ENCODE data around the gene SUFU. TPM values are rescaled to one million over a fixed set of nuclear protein-coding genes. Genes with fewer than 3 reads are reported as not detected.

The SUFU gene
- total RNA-seq, 1 donor from 2014 or later: 17.3 TPM

- no peak for TF ChIP-seq CTCF (IDR thresholded peaks at IDR 0.05)
- DNase-seq (ENCODE audit: low spot score in 2 of 2): no peak
- Histone ChIP-seq H3K4me3 (no peak overlapping the region), H3K36me3 (no peaks in the 10 kb centered on the region), H3K27ac (peak overlapping the region; percentile 69 to 73), H3K4me1 (peaks cover 2 to 12% of the 10 kb centered on the region in 2 donors), H3K9me3 (no peaks in the 10 kb centered on the region), H3K27me3 (no peaks in the 10 kb centered on the region)
- intact Hi-C loops (cut with DNase I): loop anchor here (2.0 kb wide), 1 partner anchor 22 kb away; no protein-coding TSS in a partner anchor
Measured at GRCh38 chr10:102668326-102669107, 164.7 kb downstream of the SUFU start.

GRCh38 chr10:102669206-102670064, 165.7 kb downstream of the SUFU start:
- intact Hi-C loops (cut with DNase I): loop anchor here (2.0 kb wide), 1 partner anchor 23 kb away; no protein-coding TSS in a partner anchor
- no peak overlapping the region for H3K4me3 ChIP-seq
- no peaks in the 10 kb centered on the region for H3K27me3 ChIP-seq
- peaks cover 6 to 15% of the 10 kb centered on the region in 2 donors for H3K4me1 ChIP-seq
- peak in 1 of 2 donors; percentile 83 for DNase-seq (ENCODE audit: low spot score in 2 of 2)
- TF ChIP-seq CTCF (IDR thresholded peaks at IDR 0.05): peak in 1 of 3 experiments; percentile 51
- no peaks in the 10 kb centered on the region for H3K9me3 ChIP-seq
- H3K27ac ChIP-seq: peak overlapping the region; percentile 69 to 73
- no peaks in the 10 kb centered on the region for H3K36me3 ChIP-seq

GRCh38 chr10:102670065-102670670, 166.4 kb downstream of the SUFU start:
- H3K4me1 ChIP-seq: peaks cover 12 to 22% of the 10 kb centered on the region in 2 donors
- H3K36me3 ChIP-seq: no peaks in the 10 kb centered on the region
- DNase-seq (ENCODE audit: low spot score in 2 of 2): no peak
- TF ChIP-seq CTCF (IDR thresholded peaks at IDR 0.05): no peak
- peak overlapping the region; percentile 69 to 73 for H3K27ac ChIP-seq
- intact Hi-C loops (cut with DNase I): no loop called here
- no peak overlapping the region for H3K4me3 ChIP-seq
- H3K9me3 ChIP-seq: no peaks in the 10 kb centered on the region
- no peaks in the 10 kb centered on the region for H3K27me3 ChIP-seq

GRCh38 chr10:102670871-102671434, 167.2 kb downstream of the SUFU start:
- no peak for TF ChIP-seq CTCF (IDR thresholded peaks at IDR 0.05)
- H3K9me3 ChIP-seq: no peaks in the 10 kb centered on the region
- H3K4me3 ChIP-seq: no peak overlapping the region
- no peaks in the 10 kb centered on the region for H3K27me3 ChIP-seq
- H3K36me3 ChIP-seq: no peaks in the 10 kb centered on the region
- peaks cover 15 to 30% of the 10 kb centered on the region in 2 donors for H3K4me1 ChIP-seq
- intact Hi-C loops (cut with DNase I): no loop called here
- H3K27ac ChIP-seq: peak overlapping the region in 1 of 2 donors; percentile 69
- DNase-seq (ENCODE audit: low spot score in 2 of 2): no peak

- H3K4me1 ChIP-seq: peaks cover 15 to 33% of the 10 kb centered on the region in 2 donors
Measured at GRCh38 chr10:102673236-102673818, 169.6 kb downstream of the SUFU start.

More at GRCh38 chr10:102673236-102673818, 169.6 kb downstream of the SUFU start:
- Histone ChIP-seq H3K27ac (peak overlapping the region; percentile 77 to 78), H3K9me3 (no peaks in the 10 kb centered on the region), H3K27me3 (no peaks in the 10 kb centered on the region), H3K4me3 (peak overlapping the region in 1 of 2 donors; percentile 47), H3K36me3 (no peaks in the 10 kb centered on the region)
- TF ChIP-seq CTCF (IDR thresholded peaks at IDR 0.05): no peak
- intact Hi-C loops (cut with DNase I): no loop called here
- DNase-seq (ENCODE audit: low spot score in 2 of 2): no peak

All from ascending aorta (tissue), 2 donors.